ENCODE measurements around the gene RAB8B. TPM values are rescaled to one million over a fixed set of nuclear protein-coding genes. Genes with fewer than 3 reads are reported as not detected.

The RAB8B gene
- polyA plus RNA-seq, 1 donor from 2014 or later, result 87.1 TPM

DNA sequence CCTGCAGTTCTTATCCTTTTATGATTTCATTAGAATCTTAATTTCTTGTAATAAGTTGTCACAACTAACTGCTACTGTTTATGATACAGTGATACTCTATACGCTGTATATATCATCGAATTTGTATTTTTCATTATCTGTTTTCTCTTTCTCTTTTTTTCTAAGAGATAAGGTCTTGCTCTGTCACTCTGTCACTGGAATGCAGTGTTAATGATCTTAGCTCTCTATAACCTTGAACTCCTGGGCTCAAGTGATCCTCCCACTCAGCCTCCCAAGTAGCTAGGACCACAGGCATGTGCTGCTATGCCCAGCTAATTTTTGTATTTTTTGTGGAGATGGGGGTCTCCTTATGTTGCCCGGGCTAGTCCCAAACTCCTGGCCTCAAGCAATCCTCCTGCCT is 102.8 kb downstream of the RAB8B start:
- H2AFZ ChIP-seq (ENCODE audit: low read depth, low read length), result no peak overlapping the region
- H3K27ac ChIP-seq (ENCODE audit: low read length), result no peak overlapping the region
- TF ChIP-seq TAF1 (IDR thresholded peaks at IDR 0.05; ENCODE audit: low read depth), result no peak
- no peak for TF ChIP-seq POLR2AphosphoS5 (IDR thresholded peaks at IDR 0.05)
- TF ChIP-seq, protein P1, sequence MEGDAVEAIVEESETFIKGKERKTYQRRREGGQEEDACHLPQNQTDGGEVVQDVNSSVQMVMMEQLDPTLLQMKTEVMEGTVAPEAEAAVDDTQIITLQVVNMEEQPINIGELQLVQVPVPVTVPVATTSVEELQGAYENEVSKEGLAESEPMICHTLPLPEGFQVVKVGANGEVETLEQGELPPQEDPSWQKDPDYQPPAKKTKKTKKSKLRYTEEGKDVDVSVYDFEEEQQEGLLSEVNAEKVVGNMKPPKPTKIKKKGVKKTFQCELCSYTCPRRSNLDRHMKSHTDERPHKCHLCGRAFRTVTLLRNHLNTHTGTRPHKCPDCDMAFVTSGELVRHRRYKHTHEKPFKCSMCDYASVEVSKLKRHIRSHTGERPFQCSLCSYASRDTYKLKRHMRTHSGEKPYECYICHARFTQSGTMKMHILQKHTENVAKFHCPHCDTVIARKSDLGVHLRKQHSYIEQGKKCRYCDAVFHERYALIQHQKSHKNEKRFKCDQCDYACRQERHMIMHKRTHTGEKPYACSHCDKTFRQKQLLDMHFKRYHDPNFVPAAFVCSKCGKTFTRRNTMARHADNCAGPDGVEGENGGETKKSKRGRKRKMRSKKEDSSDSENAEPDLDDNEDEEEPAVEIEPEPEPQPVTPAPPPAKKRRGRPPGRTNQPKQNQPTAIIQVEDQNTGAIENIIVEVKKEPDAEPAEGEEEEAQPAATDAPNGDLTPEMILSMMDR (IDR thresholded peaks at IDR 0.05; ENCODE audit: poor library complexity, severe bottlenecking), result no peak
- no peak for TF ChIP-seq MXI1 (conservative IDR thresholded peaks at IDR 0.05; ENCODE audit: poor library complexity, severe bottlenecking)
- no peak for TF ChIP-seq EP300 (conservative IDR thresholded peaks at IDR 0.05; ENCODE audit: poor library complexity, severe bottlenecking)
- no peak for TF ChIP-seq SMC3 (conservative IDR thresholded peaks at IDR 0.05; ENCODE audit: poor library complexity)
- no peak for TF ChIP-seq RAD21 (conservative IDR thresholded peaks at IDR 0.05)
- TF ChIP-seq, protein P2, sequence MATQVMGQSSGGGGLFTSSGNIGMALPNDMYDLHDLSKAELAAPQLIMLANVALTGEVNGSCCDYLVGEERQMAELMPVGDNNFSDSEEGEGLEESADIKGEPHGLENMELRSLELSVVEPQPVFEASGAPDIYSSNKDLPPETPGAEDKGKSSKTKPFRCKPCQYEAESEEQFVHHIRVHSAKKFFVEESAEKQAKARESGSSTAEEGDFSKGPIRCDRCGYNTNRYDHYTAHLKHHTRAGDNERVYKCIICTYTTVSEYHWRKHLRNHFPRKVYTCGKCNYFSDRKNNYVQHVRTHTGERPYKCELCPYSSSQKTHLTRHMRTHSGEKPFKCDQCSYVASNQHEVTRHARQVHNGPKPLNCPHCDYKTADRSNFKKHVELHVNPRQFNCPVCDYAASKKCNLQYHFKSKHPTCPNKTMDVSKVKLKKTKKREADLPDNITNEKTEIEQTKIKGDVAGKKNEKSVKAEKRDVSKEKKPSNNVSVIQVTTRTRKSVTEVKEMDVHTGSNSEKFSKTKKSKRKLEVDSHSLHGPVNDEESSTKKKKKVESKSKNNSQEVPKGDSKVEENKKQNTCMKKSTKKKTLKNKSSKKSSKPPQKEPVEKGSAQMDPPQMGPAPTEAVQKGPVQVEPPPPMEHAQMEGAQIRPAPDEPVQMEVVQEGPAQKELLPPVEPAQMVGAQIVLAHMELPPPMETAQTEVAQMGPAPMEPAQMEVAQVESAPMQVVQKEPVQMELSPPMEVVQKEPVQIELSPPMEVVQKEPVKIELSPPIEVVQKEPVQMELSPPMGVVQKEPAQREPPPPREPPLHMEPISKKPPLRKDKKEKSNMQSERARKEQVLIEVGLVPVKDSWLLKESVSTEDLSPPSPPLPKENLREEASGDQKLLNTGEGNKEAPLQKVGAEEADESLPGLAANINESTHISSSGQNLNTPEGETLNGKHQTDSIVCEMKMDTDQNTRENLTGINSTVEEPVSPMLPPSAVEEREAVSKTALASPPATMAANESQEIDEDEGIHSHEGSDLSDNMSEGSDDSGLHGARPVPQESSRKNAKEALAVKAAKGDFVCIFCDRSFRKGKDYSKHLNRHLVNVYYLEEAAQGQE (IDR thresholded peaks at IDR 0.05; ENCODE audit: borderline replicate concordance), result no peak
- no peak for TF ChIP-seq EZH2 (IDR thresholded peaks at IDR 0.05; ENCODE audit: borderline replicate concordance, insufficient read depth, low read length, poor library complexity, severe bottlenecking)
- no peak overlapping the region for H3K4me3 ChIP-seq (ENCODE audit: low read length)
- no peaks in the 10 kb centered on the region for H4K20me1 ChIP-seq (ENCODE audit: insufficient read depth)
- no peaks in the 10 kb centered on the region for H3K9me2 ChIP-seq (ENCODE audit: insufficient read depth, low read length)
- no peaks in the 10 kb centered on the region for H3K79me2 ChIP-seq (replicated peaks; ENCODE audit: insufficient read depth, low read length)
- no peaks in the 10 kb centered on the region for H3F3A ChIP-seq (ENCODE audit: insufficient read depth, low read length, poor library complexity, severe bottlenecking)
- no peak overlapping the region for H3K4me2 ChIP-seq (ENCODE audit: low read length)
- no peaks in the 10 kb centered on the region for H3K9me3 ChIP-seq (ENCODE audit: low read length)
- no peak overlapping the region for H3K9ac ChIP-seq (ENCODE audit: low read length)
- no peaks in the 10 kb centered on the region for H3K36me3 ChIP-seq (ENCODE audit: insufficient read depth, low read length)
- no peaks in the 10 kb centered on the region for H3K27me3 ChIP-seq (ENCODE audit: insufficient read depth, low read depth, low read length)

DNA sequence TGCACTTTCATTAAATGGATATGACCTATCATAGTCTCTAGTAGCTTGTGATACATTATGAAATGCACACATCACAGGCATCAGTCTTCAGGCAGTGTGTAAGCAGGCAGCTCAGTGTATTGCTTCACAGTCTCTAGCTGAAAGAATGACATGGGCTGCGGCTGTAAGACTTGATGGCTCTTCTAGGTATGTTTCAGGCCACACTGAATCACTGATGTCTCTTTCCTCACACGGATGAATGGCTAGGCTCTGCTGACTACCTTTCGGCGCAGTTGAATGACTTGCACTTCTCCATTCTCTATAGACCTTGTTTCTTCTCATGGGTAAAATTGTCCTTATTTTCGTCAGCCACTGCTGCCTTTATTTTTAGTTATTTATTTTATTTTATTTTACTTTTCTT is 103.4 kb downstream of the RAB8B start:
- no peak overlapping the region for H3K9ac ChIP-seq (ENCODE audit: low read length)
- no peak overlapping the region for H3K27ac ChIP-seq (ENCODE audit: low read length)
- no peaks in the 10 kb centered on the region for H3K27me3 ChIP-seq (ENCODE audit: insufficient read depth, low read depth, low read length)
- H4K20me1 ChIP-seq (ENCODE audit: insufficient read depth), result no peaks in the 10 kb centered on the region
- no peak overlapping the region for H3K4me2 ChIP-seq (ENCODE audit: low read length)
- H3K9me3 ChIP-seq (ENCODE audit: low read length), result no peaks in the 10 kb centered on the region
- H3F3A ChIP-seq (ENCODE audit: insufficient read depth, low read length, poor library complexity, severe bottlenecking), result no peaks in the 10 kb centered on the region
- H3K36me3 ChIP-seq (ENCODE audit: insufficient read depth, low read length), result no peaks in the 10 kb centered on the region
- no peak overlapping the region for H2AFZ ChIP-seq (ENCODE audit: low read depth, low read length)
- TF ChIP-seq EP300 (conservative IDR thresholded peaks at IDR 0.05; ENCODE audit: poor library complexity, severe bottlenecking), result no peak
- no peak for TF ChIP-seq TAF1 (IDR thresholded peaks at IDR 0.05; ENCODE audit: low read depth)
- TF ChIP-seq, protein P1 (IDR thresholded peaks at IDR 0.05; ENCODE audit: poor library complexity, severe bottlenecking), result no peak
- TF ChIP-seq MXI1 (conservative IDR thresholded peaks at IDR 0.05; ENCODE audit: poor library complexity, severe bottlenecking), result no peak
- no peak for TF ChIP-seq SMC3 (conservative IDR thresholded peaks at IDR 0.05; ENCODE audit: poor library complexity)
- TF ChIP-seq, protein P2 (IDR thresholded peaks at IDR 0.05; ENCODE audit: borderline replicate concordance), result no peak
- TF ChIP-seq EZH2 (IDR thresholded peaks at IDR 0.05; ENCODE audit: borderline replicate concordance, insufficient read depth, low read length, poor library complexity, severe bottlenecking), result no peak
- TF ChIP-seq POLR2AphosphoS5 (IDR thresholded peaks at IDR 0.05), result no peak
- no peak for TF ChIP-seq RAD21 (conservative IDR thresholded peaks at IDR 0.05)
- no peaks in the 10 kb centered on the region for H3K79me2 ChIP-seq (replicated peaks; ENCODE audit: insufficient read depth, low read length)
- H3K9me2 ChIP-seq (ENCODE audit: insufficient read depth, low read length), result no peaks in the 10 kb centered on the region
- H3K4me3 ChIP-seq (ENCODE audit: low read length), result no peak overlapping the region

All from neural cell (in vitro differentiated cells).